ENCODE results near the gene CELF1.

CELF1 gene

GRCh38 chr11:47577460-47578041, 24.6 kb upstream of the CELF1 start:
- no peaks in the 10 kb centered on the region for H3K27me3 ChIP-seq (ENCODE audit: control insufficient read depth in 5 of 5, insufficient read depth in 4 of 5, low read length in 5 of 5)
- H3K4me1 ChIP-seq (ENCODE audit: control insufficient read depth in 5 of 5, insufficient read depth in 5 of 5, low read length in 5 of 5), result peaks cover 19 to 42% (median 41%) of the 10 kb centered on the region in 5 donors
- H3K4me3 ChIP-seq (ENCODE audit: low read depth in 1 of 5, low read length in 5 of 5), result peak overlapping the region in 4 of 5 donors; percentile 89 to 96 (median 94)
- peaks cover 11 to 57% (median 48%) of the 10 kb centered on the region in 5 donors for H3K36me3 ChIP-seq (ENCODE audit: control insufficient read depth in 5 of 5, insufficient read depth in 5 of 5, low read length in 5 of 5)
- H3K9ac ChIP-seq (ENCODE audit: low read length in 5 of 5), result peak overlapping the region in 2 of 5 donors; percentile 22 to 89
- H3K9me3 ChIP-seq (ENCODE audit: control insufficient read depth in 5 of 5, low read length in 5 of 5), result no peaks in the 10 kb centered on the region
- no peak overlapping the region for H3K27ac ChIP-seq (ENCODE audit: low read depth, low read length)

DNA sequence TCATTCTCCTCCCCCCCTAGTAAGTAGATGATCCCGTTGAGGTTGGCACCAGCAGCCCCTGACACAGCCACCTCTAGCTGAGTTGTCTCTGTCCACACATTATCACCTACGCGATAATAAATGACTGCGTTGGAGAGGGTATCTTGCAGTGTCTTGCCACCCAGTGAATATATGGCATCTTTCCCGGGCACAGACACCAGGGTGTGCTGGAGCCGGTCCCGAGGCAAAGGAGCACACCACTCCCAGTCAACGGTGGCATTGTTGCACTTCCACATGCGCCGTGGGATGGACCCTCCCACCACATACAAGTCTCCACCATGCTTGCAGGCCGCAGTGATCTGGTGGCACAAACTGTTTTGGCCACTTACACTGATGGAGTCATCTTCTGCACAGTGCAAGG, 20.4 kb upstream of the CELF1 start:
- H3K9me3 ChIP-seq (ENCODE audit: control insufficient read depth in 5 of 5, low read length in 5 of 5), result no peaks in the 10 kb centered on the region
- no peak overlapping the region for H3K27ac ChIP-seq (ENCODE audit: low read depth, low read length)
- no peaks in the 10 kb centered on the region for H3K27me3 ChIP-seq (ENCODE audit: control insufficient read depth in 5 of 5, insufficient read depth in 4 of 5, low read length in 5 of 5)
- no peak overlapping the region for H3K4me3 ChIP-seq (ENCODE audit: low read depth in 1 of 5, low read length in 5 of 5)
- peaks cover 13 to 50% (median 43%) of the 10 kb centered on the region in 5 donors for H3K4me1 ChIP-seq (ENCODE audit: control insufficient read depth in 5 of 5, insufficient read depth in 5 of 5, low read length in 5 of 5)
- no peak overlapping the region for H3K9ac ChIP-seq (ENCODE audit: low read length in 5 of 5)
- H3K36me3 ChIP-seq (ENCODE audit: control insufficient read depth in 5 of 5, insufficient read depth in 5 of 5, low read length in 5 of 5), result peaks cover 6 to 58% (median 36%) of the 10 kb centered on the region in 5 donors

- Histone ChIP-seq H3K9me3 (ENCODE audit: control insufficient read depth in 5 of 5, low read length in 5 of 5) (no peaks in the 10 kb centered on the region), H3K4me3 (ENCODE audit: low read depth in 1 of 5, low read length in 5 of 5) (peak overlapping the region in 1 of 5 donors; percentile 12), H3K4me1 (ENCODE audit: control insufficient read depth in 5 of 5, insufficient read depth in 5 of 5, low read length in 5 of 5) (peaks cover 8 to 44% (median 37%) of the 10 kb centered on the region in 5 donors), H3K27me3 (ENCODE audit: control insufficient read depth in 5 of 5, insufficient read depth in 4 of 5, low read length in 5 of 5) (no peaks in the 10 kb centered on the region), H3K9ac (ENCODE audit: low read length in 5 of 5) (peak overlapping the region in 1 of 5 donors; percentile 31), H3K36me3 (ENCODE audit: control insufficient read depth in 5 of 5, insufficient read depth in 5 of 5, low read length in 5 of 5) (peaks cover 6 to 58% (median 36%) of the 10 kb centered on the region in 5 donors), H3K27ac (ENCODE audit: low read depth, low read length) (peak overlapping the region; percentile 52)
Observed at GRCh38 chr11:47572715-47573255, 19.9 kb upstream of the CELF1 start.

DNA sequence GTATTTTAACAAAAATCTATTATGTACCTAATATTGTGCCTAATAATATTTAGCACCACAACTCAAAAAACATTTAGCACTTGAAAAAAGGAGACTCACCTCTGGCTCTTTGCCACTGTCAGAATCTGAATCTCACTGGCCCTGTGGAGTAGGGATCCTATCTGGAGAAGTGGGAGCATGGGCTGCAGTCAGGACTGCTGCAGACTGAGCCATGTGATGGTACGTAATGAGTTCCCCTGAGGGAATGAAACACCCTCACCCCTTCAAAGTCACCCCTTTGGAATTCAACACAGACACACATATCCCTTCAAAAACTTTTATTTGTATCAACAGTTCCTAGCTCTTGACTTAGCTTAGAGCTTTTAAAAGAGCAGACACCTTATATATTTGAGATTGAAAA, 19.0 kb upstream of the CELF1 start:
- Histone ChIP-seq H3K27me3 (ENCODE audit: control insufficient read depth in 5 of 5, insufficient read depth in 4 of 5, low read length in 5 of 5) (no peaks in the 10 kb centered on the region), H3K27ac (ENCODE audit: low read depth, low read length) (peak overlapping the region; percentile 52), H3K36me3 (ENCODE audit: control insufficient read depth in 5 of 5, insufficient read depth in 5 of 5, low read length in 5 of 5) (peaks cover 6 to 54% (median 36%) of the 10 kb centered on the region in 5 donors), H3K4me1 (ENCODE audit: control insufficient read depth in 5 of 5, insufficient read depth in 5 of 5, low read length in 5 of 5) (peaks cover 4 to 39% (median 30%) of the 10 kb centered on the region in 5 donors), H3K4me3 (ENCODE audit: low read depth in 1 of 5, low read length in 5 of 5) (no peak overlapping the region), H3K9me3 (ENCODE audit: control insufficient read depth in 5 of 5, low read length in 5 of 5) (no peaks in the 10 kb centered on the region), H3K9ac (ENCODE audit: low read length in 5 of 5) (peak overlapping the region in 2 of 5 donors; percentile 24 to 43)

DNA sequence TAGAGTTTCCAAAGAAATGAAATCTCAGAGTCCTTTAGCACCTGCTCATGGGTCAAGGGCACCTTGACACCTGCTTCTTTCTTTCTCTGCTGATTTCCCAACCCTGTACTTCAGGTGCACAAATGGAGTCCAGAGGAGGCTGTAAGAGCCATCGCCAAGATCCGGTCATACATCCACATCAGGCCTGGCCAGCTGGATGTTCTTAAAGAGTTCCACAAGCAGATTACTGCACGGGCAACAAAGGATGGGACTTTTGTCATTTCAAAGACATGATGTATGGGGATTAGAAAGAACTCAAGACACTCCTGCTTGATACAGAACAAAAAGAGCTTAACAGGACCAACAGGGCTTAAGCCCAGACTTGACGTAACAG, 18.4 kb upstream of the CELF1 start:
- H3K27ac ChIP-seq (ENCODE audit: low read depth, low read length), result peak overlapping the region; percentile 52
- no peaks in the 10 kb centered on the region for H3K9me3 ChIP-seq (ENCODE audit: control insufficient read depth in 5 of 5, low read length in 5 of 5)
- H3K36me3 ChIP-seq (ENCODE audit: control insufficient read depth in 5 of 5, insufficient read depth in 5 of 5, low read length in 5 of 5), result peaks cover 6 to 53% (median 36%) of the 10 kb centered on the region in 5 donors
- H3K9ac ChIP-seq (ENCODE audit: low read length in 5 of 5), result no peak overlapping the region
- no peaks in the 10 kb centered on the region for H3K27me3 ChIP-seq (ENCODE audit: control insufficient read depth in 5 of 5, insufficient read depth in 4 of 5, low read length in 5 of 5)
- no peak overlapping the region for H3K4me3 ChIP-seq (ENCODE audit: low read depth in 1 of 5, low read length in 5 of 5)
- peaks cover 4 to 42% (median 32%) of the 10 kb centered on the region in 5 donors for H3K4me1 ChIP-seq (ENCODE audit: control insufficient read depth in 5 of 5, insufficient read depth in 5 of 5, low read length in 5 of 5)

- Histone ChIP-seq H3K4me3 (ENCODE audit: low read depth in 1 of 5, low read length in 5 of 5) (no peak overlapping the region), H3K4me1 (ENCODE audit: control insufficient read depth in 5 of 5, insufficient read depth in 5 of 5, low read length in 5 of 5) (peaks cover 5 to 47% (median 38%) of the 10 kb centered on the region in 5 donors), H3K36me3 (ENCODE audit: control insufficient read depth in 5 of 5, insufficient read depth in 5 of 5, low read length in 5 of 5) (peaks cover 6 to 51% (median 35%) of the 10 kb centered on the region in 5 donors), H3K27me3 (ENCODE audit: control insufficient read depth in 5 of 5, insufficient read depth in 4 of 5, low read length in 5 of 5) (no peaks in the 10 kb centered on the region), H3K27ac (ENCODE audit: low read depth, low read length) (peak overlapping the region; percentile 52), H3K9ac (ENCODE audit: low read length in 5 of 5) (peak overlapping the region in 1 of 5 donors; percentile 40), H3K9me3 (ENCODE audit: control insufficient read depth in 5 of 5, low read length in 5 of 5) (no peaks in the 10 kb centered on the region)
Observed at GRCh38 chr11:47570651-47571356, 17.9 kb upstream of the CELF1 start.

GRCh38 chr11:47569646-47570045, 16.7 kb upstream of the CELF1 start:
- Histone ChIP-seq H3K9me3 (ENCODE audit: control insufficient read depth in 5 of 5, low read length in 5 of 5) (no peaks in the 10 kb centered on the region), H3K27me3 (ENCODE audit: control insufficient read depth in 5 of 5, insufficient read depth in 4 of 5, low read length in 5 of 5) (no peaks in the 10 kb centered on the region), H3K9ac (ENCODE audit: low read length in 5 of 5) (no peak overlapping the region), H3K27ac (ENCODE audit: low read depth, low read length) (peak overlapping the region; percentile 11), H3K4me1 (ENCODE audit: control insufficient read depth in 5 of 5, insufficient read depth in 5 of 5, low read length in 5 of 5) (peaks cover 9 to 55% (median 47%) of the 10 kb centered on the region in 5 donors), H3K4me3 (ENCODE audit: low read depth in 1 of 5, low read length in 5 of 5) (no peak overlapping the region), H3K36me3 (ENCODE audit: control insufficient read depth in 5 of 5, insufficient read depth in 5 of 5, low read length in 5 of 5) (peaks cover 4 to 45% (median 27%) of the 10 kb centered on the region in 5 donors)

DNA sequence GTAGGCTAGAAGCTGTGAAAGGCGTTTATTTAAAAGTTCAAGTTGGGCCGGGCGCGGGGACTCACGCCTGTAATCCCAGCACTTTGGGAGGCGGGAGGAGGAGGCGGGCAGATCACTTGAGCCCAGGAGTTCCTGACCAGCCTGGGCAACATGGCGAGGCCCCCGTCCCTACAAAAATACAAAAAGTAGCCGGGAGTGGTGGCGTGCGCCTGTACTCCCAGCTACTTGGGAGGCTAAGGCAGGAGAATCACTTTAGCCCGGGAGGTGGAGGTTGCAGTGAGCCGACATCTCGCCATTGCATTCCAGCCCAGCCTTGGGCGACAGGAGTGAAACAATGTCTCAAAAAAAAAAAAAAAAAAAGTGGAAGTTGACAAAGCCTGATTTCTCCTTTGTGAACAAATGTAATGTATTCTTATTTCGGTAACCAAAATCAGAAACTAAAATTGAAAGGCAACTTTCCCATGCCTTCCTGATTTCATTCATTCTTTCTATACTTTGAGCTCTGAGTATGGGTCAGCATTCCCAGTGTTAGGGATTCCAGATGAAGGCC, 13.3 kb upstream of the CELF1 start:
- Histone ChIP-seq H3K9ac (ENCODE audit: low read length in 5 of 5) (peak overlapping the region; percentile 73 to 98 (median 94)), H3K36me3 (ENCODE audit: control insufficient read depth in 5 of 5, insufficient read depth in 5 of 5, low read length in 5 of 5) (peaks cover 3 to 13% (median 5%) of the 10 kb centered on the region in 5 donors), H3K4me1 (ENCODE audit: control insufficient read depth in 5 of 5, insufficient read depth in 5 of 5, low read length in 5 of 5) (peaks cover 5 to 37% (median 26%) of the 10 kb centered on the region in 5 donors), H3K27me3 (ENCODE audit: control insufficient read depth in 5 of 5, insufficient read depth in 4 of 5, low read length in 5 of 5) (no peaks in the 10 kb centered on the region), H3K27ac (ENCODE audit: low read depth, low read length) (peak overlapping the region; percentile 84), H3K4me3 (ENCODE audit: low read depth in 1 of 5, low read length in 5 of 5) (peak overlapping the region; percentile 67 to 89 (median 85)), H3K9me3 (ENCODE audit: control insufficient read depth in 5 of 5, low read length in 5 of 5) (no peaks in the 10 kb centered on the region)

- no peaks in the 10 kb centered on the region for H3K27me3 ChIP-seq (ENCODE audit: control insufficient read depth in 5 of 5, insufficient read depth in 4 of 5, low read length in 5 of 5)
- peaks cover 5 to 31% (median 20%) of the 10 kb centered on the region in 5 donors for H3K4me1 ChIP-seq (ENCODE audit: control insufficient read depth in 5 of 5, insufficient read depth in 5 of 5, low read length in 5 of 5)
- peak within 1 kb of the TSS; percentile 84 for H3K27ac ChIP-seq (ENCODE audit: low read depth, low read length)
- H3K4me3 ChIP-seq (ENCODE audit: low read depth in 1 of 5, low read length in 5 of 5), result peak within 1 kb of the TSS; percentile 67 to 89 (median 85)
- H3K36me3 ChIP-seq (ENCODE audit: control insufficient read depth in 5 of 5, insufficient read depth in 5 of 5, low read length in 5 of 5), result peaks cover 3 to 10% (median 5%) of the 10 kb centered on the region in 5 donors
- no peaks in the 10 kb centered on the region for H3K9me3 ChIP-seq (ENCODE audit: control insufficient read depth in 5 of 5, low read length in 5 of 5)
- H3K9ac ChIP-seq (ENCODE audit: low read length in 5 of 5), result peak within 1 kb of the TSS; percentile 81 to 98 (median 94)
Observed at GRCh38 chr11:47565340-47566148, 12.6 kb upstream of the CELF1 start, which contains the start of gene PTPMT1. Gene PTPMT1 (plus strand): TSS chr11:47565599. CDS start chr11:47565623, 24 bp downstream.
